Stomach (tissue), 4 donors: ENCODE results near the gene HOXC13.

Source experiments
- CTCF ChIP-seq, 7 experiments: fragments of 450-650 bp in 4 of 7; fragments of 200-600 bp in 3 of 7; sonication (generic) in 3 of 7; IDR thresholded peaks; one replicate each; pipeline ENCODE4 v1.5.1; 2016 to 2019; ENCODE audit warnings: antibody characterized with exemption in 7 of 7, control low read depth in 2 of 7, mild to moderate bottlenecking in 1 of 7
- POLR2A ChIP-seq, 4 donors: fragments of 450-650 bp; IDR thresholded peaks; one replicate each; pipeline ENCODE4 v1.6.1; 2016; ENCODE audit warnings: antibody characterized with exemption in 4 of 4, control low read depth in 2 of 4, mild to moderate bottlenecking in 1 of 4, moderate library complexity in 1 of 4

GRCh38 chr12:53970451-53970850, 31.8 kb downstream of the HOXC13 start:
- no peak for TF ChIP-seq CTCF (IDR thresholded peaks at IDR 0.05)
- TF ChIP-seq POLR2A (IDR thresholded peaks at IDR 0.05): no peak
